GM18517 (cell line): ENCODE data around the gene PTPRM.

Source experiments
- ATAC-seq: cut with Tn5 transposase; IDR thresholded peaks from one replicate; pipeline ENCODE4 v1.9.1; 2021; ENCODE audit warnings: mild to moderate bottlenecking, moderate library complexity; ENCODE audit not compliant: unreplicated experiment

The PTPRM gene

DNA sequence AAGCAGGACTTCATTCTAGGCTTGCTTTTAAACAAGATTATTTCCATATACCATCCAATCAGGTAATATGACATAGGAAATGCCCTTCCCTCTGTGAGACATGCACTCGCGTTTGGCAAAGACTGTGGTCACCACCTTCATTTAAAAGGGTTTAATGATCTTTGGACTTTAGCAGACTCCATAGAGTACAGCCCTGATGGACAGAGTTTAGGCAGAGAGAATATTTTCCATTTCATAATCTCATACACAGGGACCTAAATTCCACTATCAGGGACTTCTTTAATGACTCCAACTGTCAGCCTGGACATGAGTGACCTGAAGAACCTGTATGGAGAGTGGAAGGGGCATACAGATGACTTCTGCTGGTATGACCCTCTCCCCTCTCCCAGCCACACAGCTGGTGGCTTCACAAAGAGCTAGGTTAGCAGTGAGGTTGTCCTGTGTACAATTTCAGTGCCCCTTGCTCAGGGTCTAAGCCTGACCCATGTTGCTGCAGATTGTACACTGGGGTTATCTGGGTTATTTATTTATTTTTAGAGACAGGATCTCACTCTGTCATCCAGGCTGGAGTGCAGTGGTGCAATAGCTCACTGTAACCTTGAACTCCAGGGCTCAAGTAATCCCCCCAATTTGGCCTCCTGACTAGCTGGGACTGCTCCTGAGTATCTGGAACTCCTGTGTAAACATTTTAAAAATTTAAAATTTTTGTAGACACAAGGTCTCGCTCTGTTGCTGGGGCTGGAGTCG lies 59.2 kb downstream of the PTPRM start:
- no peak for ATAC-seq

DNA sequence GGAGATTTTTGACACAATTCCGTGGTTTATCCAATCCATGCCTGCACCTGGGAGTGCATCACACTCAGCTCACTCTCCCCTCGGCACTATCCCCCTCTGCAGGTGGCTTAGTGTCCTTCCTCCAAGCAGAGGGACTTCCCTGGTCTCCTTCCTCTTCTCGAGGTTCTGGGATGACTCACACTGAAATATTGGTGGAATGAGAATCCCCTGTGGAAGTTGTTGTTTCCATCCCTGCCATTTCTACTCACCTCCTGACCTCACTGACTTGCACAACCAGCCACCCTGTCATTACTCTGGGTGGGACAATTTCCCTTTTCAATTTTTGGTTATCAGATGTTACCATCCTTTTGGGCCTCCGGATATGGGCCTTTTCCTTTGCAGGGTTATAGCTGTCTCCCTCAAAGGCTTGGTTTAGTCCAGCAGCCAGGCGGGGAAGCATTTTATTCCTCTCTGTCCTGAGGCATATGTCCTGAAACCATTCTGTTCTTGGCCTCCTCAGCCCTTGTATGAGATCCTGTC lies 59.9 kb downstream of the PTPRM start:
- no peak for ATAC-seq

DNA sequence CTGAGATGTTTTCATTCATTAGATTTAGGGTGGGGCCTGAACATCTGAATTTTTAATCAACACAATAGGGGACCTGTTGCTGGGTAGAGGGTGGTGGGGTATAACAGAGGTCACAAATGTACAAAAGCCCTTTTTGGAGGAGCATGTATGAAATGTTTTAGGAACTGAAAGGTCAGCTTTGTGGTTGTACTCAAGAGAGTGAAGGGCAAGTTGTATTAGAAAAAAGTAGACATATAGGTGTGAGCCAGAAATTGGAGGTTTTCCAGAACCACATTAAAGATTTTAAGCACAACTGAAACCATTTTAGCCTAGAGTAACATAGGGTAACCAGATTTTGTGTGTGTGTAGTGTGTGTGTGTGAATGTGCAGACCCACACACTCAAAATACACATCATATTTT lies 62.3 kb downstream of the PTPRM start:
- ATAC-seq, result no peak

DNA sequence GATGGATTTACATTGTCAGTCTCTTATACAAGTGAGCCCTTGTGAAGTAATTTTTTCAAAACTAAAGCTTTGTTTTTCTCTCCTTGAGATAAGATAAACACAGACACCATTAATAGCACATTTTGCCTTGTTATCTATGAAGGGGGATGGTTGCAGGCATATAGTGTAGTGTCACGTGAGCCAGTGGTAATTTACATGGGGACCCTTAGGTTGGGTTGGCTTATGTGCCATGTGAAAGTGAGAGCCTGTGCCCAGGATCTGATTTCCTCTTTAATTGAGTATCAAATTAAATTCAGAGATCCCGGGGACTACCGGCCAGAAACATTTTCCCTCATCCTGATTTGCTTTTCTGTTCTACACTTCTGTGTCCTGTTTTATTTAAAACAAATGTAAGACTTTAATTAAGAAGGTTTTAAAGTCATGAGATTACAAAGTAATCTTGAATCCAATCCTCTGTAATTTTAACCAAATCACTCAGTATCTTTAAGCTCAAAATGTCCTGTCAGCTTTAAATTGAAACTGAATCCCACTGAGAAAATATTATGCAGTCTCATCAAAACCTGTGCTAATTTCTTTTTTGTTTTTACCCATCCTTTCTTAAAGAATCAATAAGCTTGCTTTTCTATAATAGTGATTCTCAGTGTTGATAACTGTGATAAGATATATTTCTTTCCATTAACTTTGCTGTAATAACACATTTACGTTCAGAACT lies 63.8 kb downstream of the PTPRM start:
- ATAC-seq, result no peak

DNA sequence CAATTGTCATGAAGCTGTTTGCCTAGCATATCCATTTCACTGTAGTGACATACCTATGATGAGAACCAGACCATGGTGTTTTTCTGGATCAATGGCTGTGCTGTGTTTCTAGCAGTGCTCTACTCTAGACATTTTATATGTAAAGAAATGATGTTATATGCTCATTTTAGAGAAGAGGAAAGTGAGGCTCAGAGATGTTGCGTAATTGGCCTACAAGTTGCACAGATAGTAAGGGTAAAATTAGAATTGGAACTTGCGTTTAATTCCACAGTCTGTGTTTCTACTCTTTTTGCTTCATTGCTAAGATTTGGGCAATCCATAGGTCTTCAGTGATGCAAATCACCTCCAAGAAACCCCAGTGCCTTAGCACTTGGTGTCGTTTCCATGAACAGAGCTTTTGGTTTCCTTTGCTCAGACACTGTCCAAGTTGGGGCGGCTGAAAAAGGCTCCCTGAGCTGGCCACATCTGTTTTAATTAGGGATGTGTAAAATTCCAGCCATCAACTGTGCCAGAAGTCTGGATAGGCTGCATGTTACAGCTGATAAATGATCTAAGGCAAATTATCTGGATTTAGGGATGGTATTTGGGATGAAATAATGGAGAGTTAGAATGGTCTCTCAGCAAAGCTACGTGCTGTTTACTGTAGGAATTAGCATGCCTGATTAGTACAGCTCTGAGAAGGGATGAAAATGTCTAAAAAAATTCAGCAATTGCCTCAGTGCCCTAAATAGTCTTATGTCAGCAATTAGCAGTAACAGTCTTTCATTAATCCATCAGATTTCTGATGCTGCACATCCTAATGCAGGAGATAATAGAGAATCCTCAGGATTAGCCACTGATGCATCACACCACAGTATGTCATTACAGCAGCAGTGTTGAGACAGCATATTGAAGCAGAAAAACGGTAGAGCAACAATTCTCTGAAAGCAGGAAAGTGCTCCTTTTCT lies 65.3 kb downstream of the PTPRM start:
- ATAC-seq, result no peak

DNA sequence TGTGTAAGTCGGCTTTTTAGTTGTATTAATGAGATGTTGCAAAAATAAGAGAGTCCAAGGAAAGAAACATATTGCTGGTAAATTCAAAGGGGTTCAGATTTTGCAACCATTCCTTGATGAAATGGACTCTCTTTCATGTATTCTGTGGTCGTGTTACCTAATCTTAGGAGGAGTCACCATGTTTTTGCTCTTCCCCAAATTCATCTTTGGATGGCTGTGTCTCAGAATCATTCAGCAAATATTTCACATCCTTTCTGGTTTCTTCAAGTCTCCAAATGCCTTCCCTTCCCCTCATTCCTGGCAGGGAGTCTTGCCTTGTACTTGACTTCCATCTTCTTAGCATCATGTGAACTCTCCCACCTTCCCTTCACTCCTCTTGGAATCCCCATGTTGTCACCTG lies 66.1 kb downstream of the PTPRM start:
- ATAC-seq, result no peak

DNA sequence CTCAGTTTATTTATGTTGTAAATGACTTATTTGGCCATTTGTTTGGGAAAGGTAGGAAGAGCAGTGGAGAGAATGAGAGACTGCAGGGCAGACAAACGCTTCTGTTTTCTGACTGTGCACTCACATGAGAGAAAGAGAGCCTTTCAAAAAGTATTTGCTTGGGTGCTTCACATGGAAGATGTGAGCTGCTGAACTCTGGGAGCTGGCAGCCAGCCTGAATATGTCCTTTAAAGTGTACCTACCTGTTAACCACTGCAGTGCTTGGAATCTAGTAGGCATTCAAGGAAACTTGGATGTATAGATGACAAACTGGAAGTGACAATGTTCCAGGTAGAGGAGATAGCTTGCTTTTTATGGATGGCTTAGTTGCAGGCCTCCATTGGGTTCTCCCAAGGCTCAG lies 68.8 kb downstream of the PTPRM start:
- ATAC-seq, result no peak

DNA sequence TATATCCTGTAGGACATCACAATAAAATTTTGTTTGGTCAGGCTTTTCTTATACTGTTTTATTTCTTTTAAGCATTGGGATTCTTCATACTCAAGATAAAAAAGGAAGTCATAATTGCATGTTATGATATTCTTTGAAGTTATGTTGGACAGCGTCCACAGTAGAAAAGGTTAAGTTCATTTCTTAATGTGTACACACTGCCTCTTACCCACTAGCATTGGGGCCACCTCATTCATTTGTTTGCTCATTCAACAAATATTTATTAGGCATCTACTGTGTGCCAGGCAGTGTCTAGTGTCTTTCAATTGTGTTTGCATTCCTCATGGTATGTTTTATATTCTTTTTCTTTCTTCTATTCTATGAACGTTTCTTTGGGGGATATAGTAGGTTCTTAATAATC lies 70.2 kb downstream of the PTPRM start:
- ATAC-seq, result no peak

DNA sequence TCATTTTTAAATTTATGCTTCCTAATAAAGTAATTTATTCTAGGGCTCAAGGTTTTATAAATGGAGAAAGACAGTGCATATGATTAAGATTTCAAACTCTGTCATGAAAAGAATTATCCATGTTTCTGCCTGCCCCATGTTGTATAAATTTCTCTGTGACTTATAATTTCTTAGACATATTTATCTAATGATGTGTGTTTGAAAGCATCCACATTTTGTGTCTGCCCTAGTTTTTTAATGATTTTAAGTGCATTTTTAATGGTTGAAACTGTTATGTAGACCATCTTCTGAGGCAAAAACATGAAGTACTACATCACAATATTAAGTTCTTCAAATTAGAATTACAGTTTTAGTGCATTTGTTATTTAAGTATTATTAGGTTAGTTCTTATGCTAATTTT lies 71.2 kb downstream of the PTPRM start:
- ATAC-seq, result no peak

DNA sequence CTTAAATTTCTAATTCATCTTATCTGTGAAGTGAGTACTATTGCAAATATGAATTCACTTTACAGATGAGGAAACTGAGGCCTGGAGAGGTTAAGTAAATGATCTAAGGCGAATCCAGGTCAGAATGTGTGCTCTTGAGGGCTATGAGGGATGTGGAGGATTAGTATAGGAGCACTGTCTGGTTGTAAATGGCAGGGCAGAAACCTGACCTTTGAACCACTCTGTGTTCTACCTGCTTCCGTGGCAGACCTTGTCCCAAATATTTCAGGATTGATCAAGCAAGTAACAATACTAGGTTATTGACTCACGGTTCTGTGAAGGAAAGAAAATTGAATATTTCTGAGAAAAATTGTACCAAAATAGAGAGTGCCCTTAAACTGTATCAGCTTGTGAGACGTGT lies 74.7 kb downstream of the PTPRM start:
- no peak for ATAC-seq

DNA sequence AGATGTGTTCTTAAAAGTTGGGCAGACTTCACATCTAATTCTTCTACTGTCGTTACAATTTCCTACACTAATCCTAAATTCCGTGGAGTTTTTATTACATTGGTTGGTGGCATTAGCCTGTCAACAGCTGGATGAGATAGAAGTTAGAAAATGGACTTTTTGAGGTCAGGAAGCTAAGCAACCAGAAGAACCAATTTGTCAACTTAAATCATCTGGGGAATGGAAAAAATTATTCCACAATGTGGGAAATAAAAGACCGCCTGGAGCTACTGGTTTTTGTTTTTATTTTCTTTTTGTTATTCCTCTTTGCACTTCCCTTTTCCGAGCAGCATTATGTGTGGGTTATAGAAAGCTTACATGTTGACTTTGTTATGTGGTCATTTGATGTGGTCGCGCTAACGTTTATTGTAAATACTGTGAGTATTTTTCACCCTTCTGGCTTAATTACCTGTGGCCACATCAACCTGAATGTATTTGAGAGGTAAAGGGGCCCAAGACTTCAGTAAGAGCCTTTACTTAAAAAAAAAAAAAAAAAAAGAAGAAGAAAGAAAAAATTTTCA lies 75.3 kb downstream of the PTPRM start:
- no peak for ATAC-seq

DNA sequence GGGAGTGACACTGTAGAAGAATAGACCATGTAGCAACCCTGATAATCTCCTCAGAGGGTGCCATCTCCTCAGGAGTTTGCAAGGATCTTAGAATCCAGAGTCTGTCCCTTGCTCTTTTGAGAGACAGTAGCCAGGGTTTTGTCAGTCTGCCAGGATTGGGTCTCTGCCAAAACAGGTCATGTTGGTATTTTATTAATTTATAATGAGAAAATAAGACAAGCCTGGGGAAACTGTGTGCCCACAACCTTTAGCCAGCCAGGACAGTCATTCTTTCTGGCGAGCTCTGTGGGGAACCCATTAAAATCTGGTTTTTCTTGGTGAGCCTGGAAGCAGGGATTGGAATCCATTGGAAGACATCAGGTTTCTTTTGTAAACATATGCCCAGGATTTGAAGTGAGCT lies 78.6 kb downstream of the PTPRM start:
- no peak for ATAC-seq

DNA sequence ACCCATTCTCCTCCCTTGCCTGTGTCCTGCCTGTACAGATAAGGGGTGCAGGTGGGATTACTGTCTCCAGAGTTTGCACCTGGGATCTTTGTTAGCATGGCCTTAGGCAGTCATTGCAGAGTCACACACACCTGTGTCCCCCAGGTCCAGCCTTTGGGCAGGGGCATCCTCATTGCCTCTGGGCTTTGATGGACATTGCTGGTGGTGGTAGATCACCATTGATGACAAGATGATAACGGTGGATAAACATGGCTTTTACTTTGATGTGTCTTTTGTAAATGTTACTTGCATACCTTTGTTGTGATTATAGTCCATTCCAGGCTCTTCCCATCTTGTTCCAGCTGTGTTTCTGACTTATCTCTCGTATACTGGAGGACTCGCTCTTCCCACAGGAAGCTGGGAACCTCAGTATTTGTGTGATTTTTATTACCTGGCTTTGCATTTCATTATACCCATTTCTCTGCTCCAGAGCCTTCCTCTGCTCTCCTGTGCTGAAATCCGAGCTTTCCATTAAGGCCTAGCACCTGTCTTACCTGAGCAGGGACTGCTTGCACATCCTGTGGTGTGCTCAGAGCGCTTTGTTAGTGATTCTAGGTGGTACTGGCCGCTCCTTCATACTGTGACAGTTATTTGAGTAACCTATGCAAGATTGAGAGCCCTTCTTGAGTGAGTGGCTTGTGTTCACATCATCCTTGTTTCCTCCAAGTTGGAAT lies 79.2 kb downstream of the PTPRM start:
- ATAC-seq, result no peak

DNA sequence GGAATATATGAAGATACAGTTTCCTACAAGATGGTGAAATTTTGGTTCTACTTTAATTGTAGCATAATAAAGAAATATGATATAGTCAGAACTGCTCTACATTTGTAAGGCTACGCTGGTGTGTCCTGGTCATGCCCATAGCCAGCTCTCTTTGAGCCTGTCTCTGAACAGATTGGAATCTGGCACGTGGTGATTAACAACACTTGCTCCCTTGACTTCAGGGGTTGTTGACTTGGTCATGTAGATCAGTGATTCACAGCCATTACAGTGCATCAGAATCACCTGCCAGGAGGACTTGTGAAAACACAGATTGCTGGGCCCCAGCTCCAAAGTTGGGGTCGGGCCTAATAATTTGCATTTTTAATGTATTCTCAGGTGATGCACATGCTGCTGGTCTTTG lies 80.4 kb downstream of the PTPRM start:
- no peak for ATAC-seq

DNA sequence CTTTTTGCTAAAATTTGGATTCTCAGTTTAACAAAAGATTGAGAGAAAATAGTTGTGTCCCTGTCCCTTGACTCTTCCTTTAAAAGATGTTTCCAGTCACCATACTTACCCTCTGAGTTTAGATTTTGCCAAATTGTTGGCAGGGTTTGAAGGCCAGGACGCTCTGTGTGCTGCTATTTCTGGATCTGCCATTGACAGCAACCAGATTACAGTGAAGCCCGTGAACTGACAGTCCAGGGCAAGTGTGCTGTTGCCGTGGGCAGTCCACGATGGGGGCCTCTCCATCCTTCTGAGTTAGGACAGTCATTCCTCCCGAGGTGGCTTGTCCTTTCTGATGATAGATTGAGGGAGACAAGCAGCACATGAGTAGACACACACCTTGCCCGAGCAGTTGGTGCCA lies 89.9 kb downstream of the PTPRM start:
- ATAC-seq, result no peak

DNA sequence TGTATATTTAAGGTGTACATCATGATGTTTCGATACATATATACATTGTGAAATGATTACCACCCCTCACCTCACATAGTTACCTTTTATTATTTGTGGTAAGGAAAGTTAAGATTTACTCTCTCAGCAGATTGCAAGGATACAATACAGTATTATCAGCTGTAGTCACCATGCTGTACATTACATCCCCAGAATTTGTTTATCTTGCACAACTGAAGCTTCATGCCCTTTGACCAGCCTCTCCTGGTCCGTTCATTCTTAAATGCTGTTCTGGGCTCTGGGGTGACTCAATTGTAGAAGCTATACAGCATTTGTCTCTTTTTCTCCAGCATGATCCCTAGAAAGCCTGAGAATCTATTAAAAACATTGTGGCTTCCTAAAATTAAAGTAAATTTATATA lies 90.8 kb downstream of the PTPRM start:
- ATAC-seq, result no peak

DNA sequence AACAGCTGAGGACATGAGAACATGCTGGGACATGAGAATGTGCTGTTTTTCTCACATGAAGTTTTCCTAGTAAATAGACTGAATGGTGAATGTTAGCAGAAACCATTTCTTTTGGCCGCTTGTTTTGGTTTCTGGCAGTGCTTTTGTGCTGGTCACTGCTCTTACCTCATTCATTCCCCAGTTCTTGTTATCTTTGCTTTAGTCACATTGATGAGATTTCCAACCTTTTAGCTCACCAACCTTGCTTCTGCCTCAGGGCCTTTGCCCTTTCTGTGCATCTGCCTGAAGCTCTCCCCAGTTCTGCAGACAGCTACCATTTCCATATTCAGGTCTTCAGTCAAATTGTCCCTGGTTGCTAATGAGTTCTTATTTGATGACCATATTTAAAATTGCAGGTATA lies 91.6 kb downstream of the PTPRM start:
- no peak for ATAC-seq

DNA sequence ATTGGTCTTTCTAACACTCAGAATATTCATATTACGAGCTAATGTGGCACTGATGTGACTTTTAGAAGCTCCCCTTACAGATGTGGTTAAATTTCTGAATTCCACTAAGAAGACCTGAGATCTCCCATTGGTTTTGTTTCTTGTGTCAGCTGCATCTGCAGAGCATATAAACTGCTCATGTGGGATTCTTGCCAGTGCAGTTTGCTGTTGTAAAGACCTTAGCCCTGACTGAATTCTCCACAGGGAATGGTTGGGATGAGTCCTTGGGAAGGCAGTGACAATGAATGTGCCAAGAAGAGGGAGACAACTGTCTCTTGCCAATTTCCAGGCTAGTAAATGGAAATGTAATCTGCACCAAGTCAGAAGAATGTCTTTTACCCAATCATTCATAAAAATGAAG lies 94.1 kb downstream of the PTPRM start:
- ATAC-seq, result no peak

DNA sequence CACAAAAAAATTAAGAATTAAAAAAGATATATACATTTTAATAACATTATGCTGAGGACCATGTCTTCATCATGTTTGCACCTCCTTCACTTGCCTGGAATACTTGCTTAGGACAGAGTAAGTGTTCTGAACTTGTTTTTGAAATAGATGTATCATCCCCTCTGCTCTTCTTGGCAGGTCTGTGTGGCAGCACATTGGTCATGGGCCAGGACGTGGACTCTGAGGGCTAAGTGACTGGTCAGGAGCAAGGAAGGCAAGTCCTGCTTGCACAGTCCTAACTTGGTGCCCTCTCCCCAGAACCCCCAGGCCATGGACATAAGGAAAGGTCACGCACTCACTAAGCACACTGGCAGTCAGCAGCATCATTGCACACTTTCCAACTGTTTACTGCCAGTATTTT lies 95.8 kb downstream of the PTPRM start:
- no peak for ATAC-seq
